Endodermal cell (in vitro differentiated cells): ENCODE measurements around the gene PDE5A. TPM values are rescaled to one million over a fixed set of nuclear protein-coding genes. Genes with fewer than 3 reads are reported as not detected.

Source experiments
- DNase-seq: peaks from one replicate; pipeline ENCODE4 v3.0.0-alpha.2; 2017
- H3K27ac ChIP-seq: 2 replicates; pipeline ENCODE4 v1.5.1; 2013; ENCODE audit warnings: mild to moderate bottlenecking, low read depth, low read length, moderate library complexity
- H3K27me3 ChIP-seq: 2 replicates; pipeline ENCODE4 v1.6.1; 2013; ENCODE audit warnings: mild to moderate bottlenecking, low read length, moderate library complexity; ENCODE audit not compliant: insufficient read depth, control insufficient read depth, poor library complexity, severe bottlenecking
- H3K36me3 ChIP-seq: 2 replicates; pipeline ENCODE4 v1.7.0; 2013; ENCODE audit warnings: mild to moderate bottlenecking, low read length, moderate library complexity; ENCODE audit not compliant: control insufficient read depth, insufficient read depth
- H3K4me1 ChIP-seq: one replicate; pipeline ENCODE4 v1.7.0; 2013; ENCODE audit warnings: low read length; ENCODE audit not compliant: control insufficient read depth, insufficient read depth
- H3K4me3 ChIP-seq: 2 replicates; pipeline ENCODE4 v1.5.1; 2013; ENCODE audit warnings: mild to moderate bottlenecking, low read length, moderate library complexity
- H3K9ac ChIP-seq: 2 replicates; pipeline ENCODE4 v1.6.1; 2013; ENCODE audit warnings: mild to moderate bottlenecking, low read length, moderate library complexity; ENCODE audit not compliant: poor library complexity, severe bottlenecking; ENCODE audit errors: extremely low read depth
- H3K9me3 ChIP-seq: 2 replicates; pipeline ENCODE4 v1.6.1; 2013; ENCODE audit warnings: mild to moderate bottlenecking, low read length, moderate library complexity; ENCODE audit not compliant: control insufficient read depth
- H3K27ac Mint-ChIP-seq: 2 replicates; pipeline ENCODE4 v1.8.0; 2020; ENCODE audit warnings: mixed read lengths
- H3K27me3 Mint-ChIP-seq: 2 replicates; pipeline ENCODE4 v1.8.0; 2021; ENCODE audit warnings: mild to moderate bottlenecking, mixed read lengths; ENCODE audit not compliant: insufficient read depth
- H3K36me3 Mint-ChIP-seq: 2 replicates; pipeline ENCODE4 v1.8.0; 2020; ENCODE audit warnings: low read depth, mixed read lengths
- H3K4me1 Mint-ChIP-seq: 2 replicates; pipeline ENCODE4 v1.8.0; 2020; ENCODE audit warnings: mixed read lengths
- H3K4me3 Mint-ChIP-seq: 2 replicates; pipeline ENCODE4 v1.8.0; 2020; ENCODE audit warnings: mild to moderate bottlenecking, moderate library complexity, mixed read lengths
- H3K9me3 Mint-ChIP-seq: 2 replicates; pipeline ENCODE4 v1.8.0; 2020; ENCODE audit warnings: mild to moderate bottlenecking, mixed read lengths
- CTCF ChIP-seq: fragments of 200-600 bp; sonication (generic); conservative IDR thresholded peaks from 2 replicates; pipeline ENCODE4 v1.5.0; 2021; ENCODE audit warnings: antibody characterized with exemption, mild to moderate bottlenecking
- WGBS, 2 experiments: methylation state at CpG; one replicate each; pipeline versions ENCODE4 v1.1.5 to v1.1.7; 2013; ENCODE audit warnings: missing lambda C conversion rate in 2 of 2, mixed read lengths in 1 of 2; ENCODE audit not compliant: insufficient coverage in 1 of 2, insufficient read length in 1 of 2; 5-methylcytosine and 5-hydroxymethylcytosine counted together
- total RNA-seq, 2 donors: library from RNA; stranded (reverse); fragmentation: NEBNext Ultra II Directional in 1 of 2; extraction: Animal tissue kit (Norgen Biotek cat#: 25700) in 1 of 2; gene quantifications; 2 replicates in 1 of 2; 3 replicates in 1 of 2; pipeline ENCODE4 v1.2.1, GENCODE V29; 2021

PDE5A gene
- total RNA-seq, 2 donors from 2014 or later, result 36.3 to 37.8 TPM

DNA sequence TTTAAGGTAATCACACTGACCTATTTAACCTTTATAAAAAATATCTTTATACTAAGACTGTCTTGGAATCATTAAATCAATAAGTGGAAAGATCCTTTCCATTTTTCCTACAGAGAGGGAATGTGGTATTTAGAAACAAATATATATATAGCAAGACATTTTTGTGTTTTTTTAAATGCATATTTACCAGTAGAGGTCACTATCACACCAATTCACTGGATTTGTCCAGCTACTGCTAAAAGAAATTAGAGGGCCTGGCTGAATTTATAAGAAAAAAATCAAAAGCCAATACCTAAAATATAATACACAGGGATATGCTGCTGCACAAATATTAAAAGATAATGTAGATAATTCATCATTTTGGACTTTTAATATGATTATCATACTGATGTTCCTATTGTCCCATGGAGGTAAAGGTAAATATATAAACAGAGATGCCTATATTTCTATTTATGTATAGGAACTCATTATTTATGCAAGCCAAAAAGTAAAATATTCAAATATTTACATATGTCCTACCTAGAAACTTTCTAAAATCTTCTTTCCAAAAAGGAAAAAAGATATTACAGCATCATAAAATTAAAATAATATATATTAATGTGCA is 69.5 kb downstream of the PDE5A start:
- Mint-ChIP-seq H3K36me3 (peaks cover 21% of the 10 kb centered on the region), H3K9me3 (peaks cover 6% of the 10 kb centered on the region), H3K4me1 (no peaks in the 10 kb centered on the region), H3K27me3 (no peaks in the 10 kb centered on the region), H3K27ac (no peak overlapping the region), H3K4me3 (no peak overlapping the region)
- Histone ChIP-seq H3K9ac (no peak overlapping the region), H3K9me3 (peaks cover 8% of the 10 kb centered on the region), H3K4me3 (no peak overlapping the region), H3K36me3 (peaks cover 11% of the 10 kb centered on the region), H3K27me3 (no peaks in the 10 kb centered on the region), H3K27ac (no peak overlapping the region), H3K4me1 (no peaks in the 10 kb centered on the region)
- DNase-seq, result no peak
- peak; percentile 78 for TF ChIP-seq CTCF

DNA sequence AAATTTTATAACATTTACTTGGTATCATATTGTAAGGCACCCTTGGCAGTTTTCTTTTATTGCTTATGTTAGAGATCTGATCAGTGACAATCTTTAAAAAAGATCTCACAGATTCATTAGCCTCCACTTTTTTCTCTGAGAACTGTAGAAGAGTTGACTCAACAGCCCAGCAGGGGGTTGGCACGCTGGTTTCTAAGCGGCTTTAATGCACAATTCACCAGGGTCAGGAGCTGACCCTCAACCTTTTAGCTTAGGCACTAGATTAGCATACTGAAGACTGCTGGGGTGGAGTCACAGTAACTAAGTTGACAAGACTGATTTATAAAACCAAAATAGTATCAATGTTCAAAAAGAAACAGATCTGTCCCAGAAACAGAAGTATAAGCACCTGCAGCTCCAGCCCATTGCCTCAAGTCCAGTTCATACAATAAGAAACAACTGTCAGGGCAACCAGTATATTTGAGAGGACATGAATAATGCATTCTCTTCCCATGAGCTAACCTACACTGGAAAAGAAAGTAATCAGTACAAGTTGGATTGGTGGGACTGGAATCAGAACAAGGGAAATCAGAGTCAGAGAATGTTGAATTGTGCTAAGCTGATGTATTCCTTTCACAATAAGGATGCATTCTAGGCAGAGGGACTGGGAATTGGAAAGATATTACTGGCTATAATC is 77.6 kb downstream of the PDE5A start:
- TF ChIP-seq CTCF, result no peak
- Histone ChIP-seq H3K27me3 (no peaks in the 10 kb centered on the region), H3K9ac (no peak overlapping the region), H3K27ac (peak overlapping the region; percentile 70), H3K4me1 (no peaks in the 10 kb centered on the region), H3K36me3 (no peaks in the 10 kb centered on the region), H3K4me3 (no peak overlapping the region), H3K9me3 (no peaks in the 10 kb centered on the region)
- H3K27me3 Mint-ChIP-seq, result no peaks in the 10 kb centered on the region
- no peak overlapping the region for H3K27ac Mint-ChIP-seq
- H3K36me3 Mint-ChIP-seq, result peaks cover 12% of the 10 kb centered on the region
- DNase-seq, result peak; percentile 52
- 37 to 53% methylated on average over 2 of the region's 2 CpGs for WGBS, 2 experiments
- peaks cover 6% of the 10 kb centered on the region for H3K4me1 Mint-ChIP-seq
- no peaks in the 10 kb centered on the region for H3K9me3 Mint-ChIP-seq
- H3K4me3 Mint-ChIP-seq, result no peak overlapping the region

GRCh38 chr4:119549639-119550038 is 79.0 kb downstream of the PDE5A start:
- no peaks in the 10 kb centered on the region for H3K4me1 ChIP-seq
- no peaks in the 10 kb centered on the region for H3K27me3 ChIP-seq
- H3K36me3 Mint-ChIP-seq, result peaks cover 12% of the 10 kb centered on the region
- H3K9me3 Mint-ChIP-seq, result no peaks in the 10 kb centered on the region
- DNase-seq, result no peak
- no peak overlapping the region for H3K4me3 Mint-ChIP-seq
- no peak for TF ChIP-seq CTCF
- no peaks in the 10 kb centered on the region for H3K36me3 ChIP-seq
- no peak overlapping the region for H3K27ac Mint-ChIP-seq
- no peak overlapping the region for H3K9ac ChIP-seq
- H3K9me3 ChIP-seq, result no peaks in the 10 kb centered on the region
- no peak overlapping the region for H3K27ac ChIP-seq
- no peaks in the 10 kb centered on the region for H3K27me3 Mint-ChIP-seq
- H3K4me1 Mint-ChIP-seq, result peaks cover 6% of the 10 kb centered on the region
- H3K4me3 ChIP-seq, result no peak overlapping the region
- 93 to 95% methylated on average over 2 to 3 of the region's 3 CpGs for WGBS, 2 experiments
